BE2C (cell line): ENCODE data around the gene ACIN1.
A peak's percentile ranks its signal among the peaks of the same experiment; 100 is the strongest.

Experiments used
- DNase-seq: peaks from one replicate; pipeline ENCODE4 v3.0.0-alpha.2; 2020
- H3K27me3 ChIP-seq: fragments of 250-450 bp; sonication (Bioruptor Pico); 2 replicates; pipeline ENCODE4 v1.5.1; 2020; ENCODE audit warnings: mild to moderate bottlenecking
- H3K36me3 ChIP-seq: fragments of 250-450 bp; sonication (Bioruptor Pico); 2 replicates; pipeline ENCODE4 v1.5.1; 2020; ENCODE audit warnings: mild to moderate bottlenecking
- H3K4me1 ChIP-seq: fragments of 250-450 bp; sonication (Bioruptor Pico); 2 replicates; pipeline ENCODE4 v1.5.1; 2020
- H3K4me3 ChIP-seq: 2 replicates; pipeline ENCODE4 v1.5.1; 2011; ENCODE audit warnings: low read depth, low read length
- H3K9me3 ChIP-seq: fragments of 250-450 bp; sonication (Bioruptor Pico); 2 replicates; pipeline ENCODE4 v1.5.1; 2020
- CTCF ChIP-seq: IDR thresholded peaks from 2 replicates; pipeline ENCODE4 v1.5.1; 2012; ENCODE audit warnings: mild to moderate bottlenecking, low read depth, low read length

The ACIN1 gene

DNA sequence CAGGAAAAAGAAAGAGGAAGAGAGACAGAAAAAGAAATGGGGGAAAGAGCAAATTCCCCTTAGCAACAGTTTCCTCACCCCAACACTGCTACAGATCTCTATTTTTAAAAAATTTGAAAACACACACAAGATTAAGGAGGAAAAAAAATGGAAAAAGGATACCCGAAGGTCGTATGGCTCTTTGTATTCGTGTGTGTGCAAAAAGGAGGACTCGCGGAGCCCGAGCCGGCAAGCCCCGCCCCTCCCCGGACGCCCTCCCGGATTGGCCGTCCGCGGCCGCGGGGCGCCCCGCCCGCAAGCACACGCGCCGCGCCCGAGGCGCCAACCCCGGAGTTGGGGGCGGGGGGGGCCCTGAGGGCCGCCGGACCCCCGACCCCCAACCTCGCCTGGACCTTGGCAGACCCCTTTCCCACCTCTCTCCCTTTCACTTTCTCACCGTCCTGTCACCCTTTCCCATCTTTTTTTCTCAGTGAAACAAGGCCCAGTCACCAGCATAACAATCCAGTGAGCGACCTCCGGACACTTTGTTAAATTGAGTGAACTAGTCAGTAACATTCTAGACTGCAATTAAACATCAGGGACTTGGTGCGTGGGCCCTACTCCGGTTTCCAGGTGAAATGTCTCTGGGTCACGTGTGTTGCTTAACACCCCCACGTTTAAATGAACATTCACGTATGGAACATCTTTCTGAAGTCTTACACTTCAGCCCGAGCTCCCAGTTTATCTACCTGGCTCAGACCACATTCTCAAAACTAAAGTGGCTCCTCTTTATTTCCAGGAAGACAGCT lies 84.8 kb downstream of the ACIN1 start, which contains the start of gene C14orf93:
C14orf93 (minus strand) TSS at position 205 of the 788 bp plus-strand sequence. CDS start 11,120 bp downstream, outside the sequence.
- peak; percentile 86 for DNase-seq
- H3K36me3 ChIP-seq, result no peaks in the 10 kb centered on the region
- H3K4me3 ChIP-seq, result peak within 1 kb of the TSS; percentile 68
- no peak for TF ChIP-seq CTCF
- H3K4me1 ChIP-seq, result peaks cover 23% of the 10 kb centered on the region
- H3K9me3 ChIP-seq, result no peaks in the 10 kb centered on the region; the same call in 1 of the 2 replicates
- H3K27me3 ChIP-seq, result no peaks in the 10 kb centered on the region

DNA sequence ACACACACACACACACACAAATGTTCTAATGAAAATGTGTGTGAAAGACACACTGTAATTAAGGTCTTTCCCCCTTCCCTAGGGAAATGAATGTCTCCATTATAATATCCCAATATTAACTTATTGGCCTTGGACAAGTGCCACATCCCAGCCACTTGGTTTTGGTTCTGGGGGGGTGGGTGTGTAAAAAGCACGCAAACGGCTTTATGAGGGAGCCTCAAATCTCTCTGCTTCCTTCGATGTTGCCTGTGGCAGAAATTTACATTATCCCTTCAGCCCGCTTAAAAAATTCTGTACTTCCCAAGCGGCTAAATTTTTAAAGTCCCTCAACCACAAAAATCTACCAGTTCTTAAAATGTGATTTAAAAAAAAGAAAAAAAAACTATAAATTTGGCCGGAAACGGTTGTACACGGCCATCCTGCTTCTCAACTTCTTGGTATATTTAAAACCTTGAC lies 85.4 kb downstream of the ACIN1 start:
- peaks cover 23% of the 10 kb centered on the region for H3K4me1 ChIP-seq
- no peaks in the 10 kb centered on the region; the same call in 1 of the 2 replicates for H3K9me3 ChIP-seq
- no peak for DNase-seq
- H3K36me3 ChIP-seq, result no peaks in the 10 kb centered on the region
- TF ChIP-seq CTCF, result no peak
- peak overlapping the region; percentile 68 for H3K4me3 ChIP-seq
- no peaks in the 10 kb centered on the region for H3K27me3 ChIP-seq

DNA sequence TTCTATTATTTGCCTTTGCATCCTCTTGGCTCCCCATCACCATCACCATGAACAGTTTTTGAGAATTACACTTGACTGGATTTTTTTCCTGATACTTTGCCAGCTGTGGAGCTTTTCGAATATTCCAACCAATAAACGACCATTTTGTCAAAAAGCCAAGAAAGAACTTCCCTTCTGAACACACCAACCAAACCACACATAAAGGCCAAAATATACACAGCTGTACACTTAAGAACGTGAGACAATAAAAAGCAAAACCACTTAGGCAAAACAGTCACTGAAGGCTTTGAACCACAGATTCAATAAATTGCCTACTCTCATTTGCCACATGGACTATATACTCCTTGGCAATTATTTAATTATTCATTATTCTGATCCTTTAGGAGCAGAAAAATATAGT lies 86.1 kb downstream of the ACIN1 start:
- DNase-seq, result no peak
- TF ChIP-seq CTCF, result no peak
- no peaks in the 10 kb centered on the region for H3K36me3 ChIP-seq
- no peaks in the 10 kb centered on the region for H3K27me3 ChIP-seq
- H3K4me3 ChIP-seq, result no peak overlapping the region
- peaks cover 23% of the 10 kb centered on the region for H3K4me1 ChIP-seq
- no peaks in the 10 kb centered on the region; the same call in 1 of the 2 replicates for H3K9me3 ChIP-seq
